Left renal pelvis (tissue), 4 donors: ENCODE results near the gene MON2. TPM values are rescaled to one million over a fixed set of nuclear protein-coding genes. Genes with fewer than 3 reads are reported as not detected.

Source experiments
- DNase-seq, 4 donors: peaks; one replicate each; pipeline ENCODE4 v3.0.0-alpha.2; 2013; ENCODE audit warnings: low read depth in 4 of 4, low spot score in 3 of 4
- polyA plus RNA-seq, 4 donors: library from polyadenylated mRNA; unstranded; fragments of 120-200 nt; gene quantifications; one replicate each; pipeline ENCODE4 v1.2.1, GENCODE V29; 2013; ENCODE audit not compliant: insufficient read length in 4 of 4

The MON2 gene
- polyA plus RNA-seq, 4 donors: 59.9 to 71.9 (median 60.5) TPM

DNA sequence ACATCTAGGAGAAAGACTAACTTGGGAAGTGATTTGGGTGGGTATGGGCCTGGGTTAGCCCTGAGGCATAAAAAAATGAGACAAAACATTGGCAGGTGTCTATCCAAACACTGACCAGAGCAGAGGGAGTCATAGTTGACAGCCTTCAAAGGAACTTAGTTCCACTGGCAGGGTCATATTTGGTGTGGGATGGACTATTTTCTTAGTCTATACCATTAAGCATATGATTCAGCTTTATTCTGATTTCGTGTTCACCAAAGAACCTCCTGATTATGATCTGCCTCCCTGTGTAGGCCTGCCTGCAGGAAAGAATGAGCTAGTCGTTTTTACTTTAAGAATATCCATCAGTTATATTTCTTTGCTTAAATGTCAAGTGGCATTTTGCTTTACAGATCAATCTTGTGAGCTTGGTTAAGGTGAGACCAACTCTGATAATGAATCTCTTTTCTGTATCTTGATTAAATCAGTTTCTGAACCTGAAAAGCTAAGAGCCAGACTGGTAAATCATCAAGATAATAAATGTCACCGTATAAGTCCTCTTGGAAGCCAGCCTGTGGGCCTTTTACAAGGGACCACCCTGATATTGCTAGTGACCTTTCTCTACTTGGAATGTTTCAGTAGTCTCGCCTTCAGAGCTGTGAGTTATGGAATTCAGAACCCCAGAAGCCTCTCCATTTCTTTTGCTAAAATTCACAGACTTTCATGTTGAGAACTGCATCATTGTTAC is 182.9 kb downstream of the MON2 start:
- no peak for DNase-seq

Other genes with a start within 250 kb of the MON2 start
- gene USP15, start 206.4 kb upstream of the MON2 start, polyA plus RNA-seq: 10 to 100 TPM; 42.6 to 51.6 (median 50.0) TPM